ENCODE results near the gene PGR. TPM values are rescaled to one million over a fixed set of nuclear protein-coding genes. Genes with fewer than 3 reads are reported as not detected.

Gene PGR
- total RNA-seq, 4 donors from 2014 or later = 0.18 to 0.80 (median 0.53) TPM

DNA sequence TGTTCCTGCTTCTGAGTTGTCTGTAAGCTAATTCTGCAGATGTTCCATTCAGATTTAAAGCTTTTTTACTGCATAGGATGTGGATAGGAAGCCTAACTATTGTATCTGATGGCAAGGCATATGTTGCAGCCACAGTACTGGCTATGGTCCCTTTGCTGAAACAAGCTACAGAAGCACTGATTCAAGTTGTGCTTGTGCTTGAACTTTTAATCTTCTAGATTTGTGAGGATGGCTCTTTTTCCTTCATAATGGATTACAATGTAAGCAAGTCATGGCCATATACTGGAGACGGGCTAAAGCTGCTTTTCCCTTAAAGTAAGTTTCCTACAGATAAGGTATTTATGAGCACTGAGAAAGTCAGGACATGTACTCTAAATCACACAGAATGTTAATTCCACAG is 138.7 kb downstream of the PGR start:
- H3K4me1 ChIP-seq = no peaks in the 10 kb centered on the region

GRCh38 chr11:100984668-100985067 is 144.9 kb downstream of the PGR start:
- TF ChIP-seq POLR2AphosphoS5 (IDR thresholded peaks at IDR 0.05) = no peak
- TF ChIP-seq, protein P1, sequence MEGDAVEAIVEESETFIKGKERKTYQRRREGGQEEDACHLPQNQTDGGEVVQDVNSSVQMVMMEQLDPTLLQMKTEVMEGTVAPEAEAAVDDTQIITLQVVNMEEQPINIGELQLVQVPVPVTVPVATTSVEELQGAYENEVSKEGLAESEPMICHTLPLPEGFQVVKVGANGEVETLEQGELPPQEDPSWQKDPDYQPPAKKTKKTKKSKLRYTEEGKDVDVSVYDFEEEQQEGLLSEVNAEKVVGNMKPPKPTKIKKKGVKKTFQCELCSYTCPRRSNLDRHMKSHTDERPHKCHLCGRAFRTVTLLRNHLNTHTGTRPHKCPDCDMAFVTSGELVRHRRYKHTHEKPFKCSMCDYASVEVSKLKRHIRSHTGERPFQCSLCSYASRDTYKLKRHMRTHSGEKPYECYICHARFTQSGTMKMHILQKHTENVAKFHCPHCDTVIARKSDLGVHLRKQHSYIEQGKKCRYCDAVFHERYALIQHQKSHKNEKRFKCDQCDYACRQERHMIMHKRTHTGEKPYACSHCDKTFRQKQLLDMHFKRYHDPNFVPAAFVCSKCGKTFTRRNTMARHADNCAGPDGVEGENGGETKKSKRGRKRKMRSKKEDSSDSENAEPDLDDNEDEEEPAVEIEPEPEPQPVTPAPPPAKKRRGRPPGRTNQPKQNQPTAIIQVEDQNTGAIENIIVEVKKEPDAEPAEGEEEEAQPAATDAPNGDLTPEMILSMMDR (IDR thresholded peaks at IDR 0.05) = no peak
- TF ChIP-seq EP300 (IDR thresholded peaks at IDR 0.05) = no peak
- no peak for TF ChIP-seq POLR2A (IDR thresholded peaks at IDR 0.05)
- H3K4me1 ChIP-seq = no peaks in the 10 kb centered on the region
- H3K9me3 ChIP-seq = no peaks in the 10 kb centered on the region
- peaks cover 7% of the 10 kb centered on the region for H3K36me3 ChIP-seq
- H3K4me3 ChIP-seq = no peak overlapping the region
- H3K27me3 ChIP-seq = no peaks in the 10 kb centered on the region
- no peak overlapping the region for H3K27ac ChIP-seq
- DNase-seq (ENCODE audit: low spot score in 2 of 2) = no peak
- 95% methylated on average over 3 of the region's 3 CpGs for WGBS

More for the DNA sequence above, 138.7 kb downstream of the PGR start:
- Histone ChIP-seq H3K9me3 (no peaks in the 10 kb centered on the region), H3K27ac (no peak overlapping the region), H3K36me3 (peaks cover 3% of the 10 kb centered on the region), H3K27me3 (no peaks in the 10 kb centered on the region), H3K4me3 (no peak overlapping the region)
- WGBS = 93% methylated on average over 1 of the region's 1 CpG
- DNase-seq (ENCODE audit: low spot score in 2 of 2) = no peak
- TF ChIP-seq, protein P1 (IDR thresholded peaks at IDR 0.05) = no peak

DNA sequence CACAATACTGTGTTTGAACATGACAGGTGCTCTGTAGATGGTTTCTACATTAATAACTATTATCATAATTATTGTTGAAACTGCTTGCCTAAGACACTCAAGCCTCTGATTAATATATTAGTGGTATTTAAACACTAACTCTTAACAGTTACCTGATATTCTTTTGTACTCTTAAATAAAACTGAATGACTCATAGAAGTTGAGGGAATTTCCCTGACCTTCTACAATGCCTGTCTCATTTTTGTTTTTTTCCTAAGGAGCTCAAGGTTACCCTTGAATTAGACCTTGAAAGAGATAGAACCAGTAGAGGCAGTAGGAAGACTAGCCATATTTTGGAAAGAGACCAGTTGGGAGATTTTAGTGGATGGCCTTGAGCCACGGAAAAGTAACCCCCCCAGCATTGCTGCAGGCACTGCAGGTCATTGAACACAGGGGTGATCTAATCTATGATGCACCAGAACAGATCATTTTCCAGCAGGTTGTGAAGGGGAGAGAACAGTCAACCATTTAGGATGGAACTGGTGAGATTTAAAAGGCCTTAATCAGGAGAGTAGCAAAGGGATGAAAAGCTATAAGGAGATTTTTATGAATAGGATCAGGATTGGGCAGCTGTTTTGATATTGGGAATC is 148.3 kb downstream of the PGR start:
- no peak for DNase-seq (ENCODE audit: low spot score in 2 of 2)
- TF ChIP-seq POLR2A (IDR thresholded peaks at IDR 0.05) = no peak
- TF ChIP-seq EP300 (IDR thresholded peaks at IDR 0.05) = no peak
- TF ChIP-seq, protein P1 (IDR thresholded peaks at IDR 0.05) = no peak
- TF ChIP-seq POLR2AphosphoS5 (IDR thresholded peaks at IDR 0.05) = no peak
- H3K27me3 ChIP-seq = no peaks in the 10 kb centered on the region
- no peak overlapping the region for H3K4me3 ChIP-seq
- WGBS = 80% methylated on average over 1 of the region's 1 CpG
- no peak overlapping the region for H3K27ac ChIP-seq
- H3K9me3 ChIP-seq = no peaks in the 10 kb centered on the region
- no peaks in the 10 kb centered on the region for H3K4me1 ChIP-seq
- peaks cover 28% of the 10 kb centered on the region for H3K36me3 ChIP-seq

GRCh38 chr11:100980156-100980555 is 149.5 kb downstream of the PGR start:
- Histone ChIP-seq H3K9me3 (no peaks in the 10 kb centered on the region), H3K4me3 (no peak overlapping the region), H3K4me1 (no peaks in the 10 kb centered on the region), H3K27ac (no peak overlapping the region), H3K36me3 (peaks cover 36% of the 10 kb centered on the region), H3K27me3 (no peaks in the 10 kb centered on the region)
- TF ChIP-seq POLR2A (IDR thresholded peaks at IDR 0.05) (no peak), EP300 (IDR thresholded peaks at IDR 0.05) (no peak), POLR2AphosphoS5 (IDR thresholded peaks at IDR 0.05) (no peak)
- TF ChIP-seq, protein P1 (IDR thresholded peaks at IDR 0.05) = no peak
- no peak for DNase-seq (ENCODE audit: low spot score in 2 of 2)
- 83% methylated on average over 3 of the region's 3 CpGs for WGBS

All from suprapubic skin (tissue), 4 donors.